NCI-H2171 (cell line): Measurements from ENCODE around the gene PDAP1.
"Not testable (repeated sequence)": the region's sequence is repeated elsewhere in the genome, so short reads cannot be mapped to it uniquely, and the experiment has no call there.

Experiments used
- DNase-seq: peaks from one replicate; lab custom pipeline; 2025; lab: John Stamatoyannopoulos, UW

The PDAP1 gene

GRCh38 chr7:99395616-99396327 is 12.6 kb downstream of the PDAP1 start:
- DNase-seq = no peak

- no peak for DNase-seq
These were observed 14.3 kb downstream of the PDAP1 start for GRCh38 chr7:99394188-99394502.

GRCh38 chr7:99393355-99394187 is 14.8 kb downstream of the PDAP1 start:
- DNase-seq = no peak

- DNase-seq = peak; percentile 86
These were observed 15.6 kb downstream of the PDAP1 start for GRCh38 chr7:99392659-99393354.

- no peak for DNase-seq
These were observed 16.4 kb downstream of the PDAP1 start for GRCh38 chr7:99392046-99392445.

- DNase-seq = no peak
These were observed 17.3 kb downstream of the PDAP1 start for GRCh38 chr7:99390941-99391602.

GRCh38 chr7:99389772-99390171 is 18.6 kb downstream of the PDAP1 start:
- no peak for DNase-seq

GRCh38 chr7:99387912-99388311 is 20.5 kb downstream of the PDAP1 start:
- no peak for DNase-seq

- not testable (repeated sequence) for DNase-seq
These were observed 21.2 kb downstream of the PDAP1 start for GRCh38 chr7:99387239-99387635.

GRCh38 chr7:99386584-99387238 is 21.7 kb downstream of the PDAP1 start:
- DNase-seq = no peak

- DNase-seq = no peak
These were observed 22.8 kb downstream of the PDAP1 start for GRCh38 chr7:99385564-99385963.

GRCh38 chr7:99384523-99384922 is 23.9 kb downstream of the PDAP1 start:
- no peak for DNase-seq

GRCh38 chr7:99383791-99384370 is 24.5 kb downstream of the PDAP1 start:
- no peak for DNase-seq

GRCh38 chr7:99383203-99383602 is 25.2 kb downstream of the PDAP1 start:
- no peak for DNase-seq

GRCh38 chr7:99381664-99382075 is 26.7 kb downstream of the PDAP1 start:
- no peak for DNase-seq

GRCh38 chr7:99380823-99381663 is 27.4 kb downstream of the PDAP1 start:
- no peak for DNase-seq

- no peak for DNase-seq
These were observed 28.2 kb downstream of the PDAP1 start for GRCh38 chr7:99380032-99380822.

GRCh38 chr7:99379693-99380031 is 28.7 kb downstream of the PDAP1 start:
- not testable (repeated sequence) for DNase-seq

- no peak for DNase-seq
These were observed 29.3 kb downstream of the PDAP1 start for GRCh38 chr7:99379043-99379577.
